Hepatocyte (in vitro differentiated cells): ENCODE results near the gene SLC66A1.

Experiments
- EZH2phosphoT487 ChIP-seq: fragments of 200-600 bp; sonication (generic); IDR thresholded peaks from one replicate; pipeline ENCODE4 v1.6.1; 2018; ENCODE audit warnings: antibody characterized with exemption, mild to moderate bottlenecking, low read depth, moderate library complexity; ENCODE audit not compliant: unreplicated experiment, severe bottlenecking
- TF ChIP-seq, protein P1 (sequence below): fragments of 200-600 bp; sonication (generic); IDR thresholded peaks from 2 replicates; pipeline ENCODE4 v1.5.1; 2016; ENCODE audit warnings: antibody characterized with exemption, mild to moderate bottlenecking; ENCODE audit not compliant: poor library complexity

DNA sequence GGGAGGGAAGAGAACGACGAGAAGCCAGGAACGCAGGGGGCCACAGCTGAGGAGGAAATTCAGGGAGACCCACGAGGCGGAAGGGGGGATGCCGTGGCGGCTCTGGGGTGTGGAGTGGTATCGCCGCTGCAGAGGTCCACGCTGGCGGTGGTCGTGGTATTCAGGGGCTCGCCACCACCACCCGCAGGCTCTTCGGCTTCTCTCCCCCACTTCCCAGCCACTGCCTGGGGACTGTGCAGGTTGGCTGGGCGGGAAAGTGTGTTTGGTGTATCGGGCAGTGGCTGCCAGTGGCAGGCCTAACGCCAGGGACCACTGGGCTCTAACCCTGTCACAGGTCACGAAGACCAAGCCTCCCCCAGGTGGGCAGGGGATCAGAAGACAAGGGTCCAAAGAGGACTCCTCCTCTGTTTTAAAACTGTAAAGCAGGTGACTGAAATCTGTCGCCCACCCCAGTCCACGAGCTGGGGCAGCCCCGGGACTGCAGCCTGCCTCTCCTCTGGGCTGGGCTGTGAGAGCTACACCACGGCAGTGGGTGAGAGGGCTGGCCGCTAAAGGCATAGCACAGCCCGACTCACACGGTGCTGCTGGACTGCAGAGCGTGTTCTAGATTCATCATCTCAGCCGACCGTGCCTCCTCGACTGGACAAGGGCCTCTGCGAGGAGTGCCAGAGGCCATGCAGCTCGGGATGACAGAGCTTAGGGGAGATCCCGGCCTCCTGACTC is 30.9 kb downstream of the SLC66A1 start:
- TF ChIP-seq, protein P1, sequence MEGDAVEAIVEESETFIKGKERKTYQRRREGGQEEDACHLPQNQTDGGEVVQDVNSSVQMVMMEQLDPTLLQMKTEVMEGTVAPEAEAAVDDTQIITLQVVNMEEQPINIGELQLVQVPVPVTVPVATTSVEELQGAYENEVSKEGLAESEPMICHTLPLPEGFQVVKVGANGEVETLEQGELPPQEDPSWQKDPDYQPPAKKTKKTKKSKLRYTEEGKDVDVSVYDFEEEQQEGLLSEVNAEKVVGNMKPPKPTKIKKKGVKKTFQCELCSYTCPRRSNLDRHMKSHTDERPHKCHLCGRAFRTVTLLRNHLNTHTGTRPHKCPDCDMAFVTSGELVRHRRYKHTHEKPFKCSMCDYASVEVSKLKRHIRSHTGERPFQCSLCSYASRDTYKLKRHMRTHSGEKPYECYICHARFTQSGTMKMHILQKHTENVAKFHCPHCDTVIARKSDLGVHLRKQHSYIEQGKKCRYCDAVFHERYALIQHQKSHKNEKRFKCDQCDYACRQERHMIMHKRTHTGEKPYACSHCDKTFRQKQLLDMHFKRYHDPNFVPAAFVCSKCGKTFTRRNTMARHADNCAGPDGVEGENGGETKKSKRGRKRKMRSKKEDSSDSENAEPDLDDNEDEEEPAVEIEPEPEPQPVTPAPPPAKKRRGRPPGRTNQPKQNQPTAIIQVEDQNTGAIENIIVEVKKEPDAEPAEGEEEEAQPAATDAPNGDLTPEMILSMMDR, result no peak
- no peak for TF ChIP-seq EZH2phosphoT487
